ENCODE results near the gene BANF1. TPM values are rescaled to one million over a fixed set of nuclear protein-coding genes. Genes with fewer than 3 reads are reported as not detected.

The BANF1 gene
- total and polyA plus RNA-seq, 10 of the 15 experiments (the other 5 are each of a cell fraction or from before 2014, with no cell fraction given): 99.0 to 574 (median 297) TPM

DNA sequence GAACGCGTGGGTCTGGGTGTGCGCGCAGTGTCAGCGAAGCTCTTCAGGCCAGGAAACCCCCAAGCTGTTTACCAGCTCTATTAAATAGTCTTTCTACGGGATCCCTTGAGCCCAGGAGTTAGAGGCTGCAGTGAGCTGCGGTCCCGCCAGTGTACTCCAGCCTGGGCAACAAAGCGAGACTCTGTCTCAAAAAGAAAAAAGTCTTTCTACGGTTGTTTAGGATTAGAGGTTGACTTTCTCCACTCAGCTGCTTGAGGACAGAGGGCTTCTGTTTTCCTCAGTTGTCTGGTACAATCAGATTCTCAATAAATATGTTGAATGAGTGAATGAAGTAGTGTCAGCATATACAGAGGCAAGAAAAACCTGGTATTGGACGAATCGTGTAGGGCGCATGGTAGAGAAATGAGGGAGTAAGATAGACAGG, 40.1 kb upstream of the BANF1 start:
- H3K36me3 ChIP-seq (ENCODE audit: control insufficient read depth in 2 of 2, insufficient read depth in 2 of 2, low read length in 1 of 2): peaks cover 22 to 23% of the 10 kb centered on the region in 2 experiments; a peak in 3 of 4 replicates
- intact Hi-C loops (cut with micrococcal nuclease; ENCODE audit: unreplicated experiment): no loop called here
- peaks cover 9% of the 10 kb centered on the region for H3K4me1 ChIP-seq (ENCODE audit: control insufficient read depth, insufficient read depth, low read length)
- ChIA-PET CTCF (interaction anchor here (1.2 to 4.4 kb wide), 3 partner anchors 28 to 77 kb away, joined by 3 to 30 read pairs (median 23); partner anchors contain the start of genes CCDC85B and FIBP), SMC1A (ENCODE audit: uncharacterized antibody, unreplicated experiment) (interaction anchor here (1.1 kb wide), 1 partner anchor 72 kb away, joined by 3 read pairs; the partner anchor contains the start of gene CCDC85B), RAD21 (ENCODE audit: unreplicated experiment) (interaction anchor here (1.1 to 1.2 kb wide), 3 partner anchors 71 to 103 kb away, joined by 5 to 7 read pairs (median 6); partner anchors contain the start of genes CCDC85B, FIBP and MUS81), POLR2A (interaction anchor here (0.7 to 1.5 kb wide), 2 partner anchors 63 to 74 kb away, joined by 3 to 7 read pairs; partner anchors contain the start of gene FIBP)
- no peaks in the 10 kb centered on the region for H3K9me3 ChIP-seq (replicated peaks; ENCODE audit: control insufficient read depth, insufficient read depth, low read length)
- H3K79me2 ChIP-seq (ENCODE audit: control insufficient read depth, insufficient read depth, low read length): peaks cover 32% of the 10 kb centered on the region
- no peak overlapping the region for H2AFZ ChIP-seq (ENCODE audit: control insufficient read depth, low read depth, low read length)
- H3K27me3 ChIP-seq (replicated peaks in 1 of 2; ENCODE audit: control insufficient read depth in 2 of 2, insufficient read depth in 2 of 2, low read length in 1 of 2): no peaks in the 10 kb centered on the region
- TF ChIP-seq RAD21 (IDR thresholded peaks at IDR 0.05; ENCODE audit: insufficient read depth, low read depth, low read length) (no peak), ZSCAN29 (IDR thresholded peaks at IDR 0.05) (no peak), CREM (IDR thresholded peaks at IDR 0.05; ENCODE audit: low read depth) (peak; percentile 5; the same call in 1 of the 2 replicates), RAD51 (IDR thresholded peaks at IDR 0.05) (no peak), CEBPB (IDR thresholded peaks at IDR 0.05; ENCODE audit: borderline replicate concordance in 1 of 2, low read depth in 2 of 2, low read length in 2 of 2) (no peak)
- TF ChIP-seq, protein P1, sequence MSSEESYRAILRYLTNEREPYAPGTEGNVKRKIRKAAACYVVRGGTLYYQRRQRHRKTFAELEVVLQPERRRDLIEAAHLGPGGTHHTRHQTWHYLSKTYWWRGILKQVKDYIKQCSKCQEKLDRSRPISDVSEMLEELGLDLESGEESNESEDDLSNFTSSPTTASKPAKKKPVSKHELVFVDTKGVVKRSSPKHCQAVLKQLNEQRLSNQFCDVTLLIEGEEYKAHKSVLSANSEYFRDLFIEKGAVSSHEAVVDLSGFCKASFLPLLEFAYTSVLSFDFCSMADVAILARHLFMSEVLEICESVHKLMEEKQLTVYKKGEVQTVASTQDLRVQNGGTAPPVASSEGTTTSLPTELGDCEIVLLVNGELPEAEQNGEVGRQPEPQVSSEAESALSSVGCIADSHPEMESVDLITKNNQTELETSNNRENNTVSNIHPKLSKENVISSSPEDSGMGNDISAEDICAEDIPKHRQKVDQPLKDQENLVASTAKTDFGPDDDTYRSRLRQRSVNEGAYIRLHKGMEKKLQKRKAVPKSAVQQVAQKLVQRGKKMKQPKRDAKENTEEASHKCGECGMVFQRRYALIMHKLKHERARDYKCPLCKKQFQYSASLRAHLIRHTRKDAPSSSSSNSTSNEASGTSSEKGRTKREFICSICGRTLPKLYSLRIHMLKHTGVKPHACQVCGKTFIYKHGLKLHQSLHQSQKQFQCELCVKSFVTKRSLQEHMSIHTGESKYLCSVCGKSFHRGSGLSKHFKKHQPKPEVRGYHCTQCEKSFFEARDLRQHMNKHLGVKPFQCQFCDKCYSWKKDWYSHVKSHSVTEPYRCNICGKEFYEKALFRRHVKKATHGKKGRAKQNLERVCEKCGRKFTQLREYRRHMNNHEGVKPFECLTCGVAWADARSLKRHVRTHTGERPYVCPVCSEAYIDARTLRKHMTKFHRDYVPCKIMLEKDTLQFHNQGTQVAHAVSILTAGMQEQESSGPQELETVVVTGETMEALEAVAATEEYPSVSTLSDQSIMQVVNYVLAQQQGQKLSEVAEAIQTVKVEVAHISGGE (CRISPR knock-in tag; IDR thresholded peaks at IDR 0.05): no peak
- DNase-seq (ENCODE audit: low read depth, low spot score) (no peak), FAIRE-seq (no peak), ATAC-seq (no peak; the same call in 2 of the 3 replicates)
- under 1% methylated on average over 11 of the region's 13 CpGs for WGBS (ENCODE audit: insufficient coverage, insufficient replicate concordance, low lambda C conversion rate, missing lambda C conversion rate)
- H3K9ac ChIP-seq (ENCODE audit: control insufficient read depth, insufficient read depth, low read length): peak overlapping the region; percentile 98
- BruUV-seq (replicated peaks): TSS peak; percentile 73
- H3K4me3 ChIP-seq: peak overlapping the region; percentile 95
- peak overlapping the region; percentile 88 for H3K4me2 ChIP-seq (ENCODE audit: control insufficient read depth, insufficient read depth)
- in situ Hi-C loops (cut with MboI): no loop called here
- H3K27ac ChIP-seq (ENCODE audit: control insufficient read depth, insufficient read depth): peak overlapping the region; percentile 56
- no peaks in the 10 kb centered on the region; the same call in 1 of the 2 replicates for H4K20me1 ChIP-seq (ENCODE audit: control insufficient read depth, insufficient read depth)
